ENCODE data around the gene GPC3.

The GPC3 gene

DNA sequence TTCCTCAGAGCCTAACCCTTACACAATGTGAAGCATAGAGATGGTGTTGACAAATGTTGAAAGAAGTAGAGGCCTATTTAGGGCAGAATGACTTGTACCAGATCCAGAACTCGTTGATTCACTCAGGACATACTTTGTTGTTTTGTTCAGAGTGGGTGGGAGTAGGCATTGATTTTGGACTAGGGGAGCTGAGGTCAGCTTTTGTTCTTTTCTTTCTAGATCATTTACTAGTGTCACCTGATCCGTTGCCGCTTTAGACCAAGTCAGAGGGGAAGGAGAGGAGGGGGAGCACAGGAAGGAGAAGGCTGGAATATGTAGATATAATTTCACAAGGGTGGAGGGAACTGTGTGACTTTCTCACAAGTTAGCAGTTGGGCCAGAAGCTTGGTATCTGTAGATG, 287.7 kb downstream of the GPC3 start:
- DNase-seq = no peak
- Histone ChIP-seq H3K4me3 (ENCODE audit: control insufficient read depth in 1 of 7, extremely low read depth in 1 of 7, insufficient read depth in 4 of 7, low read depth in 2 of 7, low read length in 6 of 7) (no peak overlapping the region), H3K36me3 (ENCODE audit: control insufficient read depth in 4 of 4, insufficient read depth in 4 of 4, low read length in 3 of 4) (no peaks in the 10 kb centered on the region), H3K27me3 (replicated peaks in 2 of 5; ENCODE audit: control insufficient read depth in 4 of 5, insufficient read depth in 5 of 5, low read length in 4 of 5) (peaks cover 0 to 3% (median 0%) of the 10 kb centered on the region in 5 experiments), H3K9me3 (ENCODE audit: control extremely low read depth in 1 of 5, control insufficient read depth in 4 of 5, insufficient read depth in 2 of 5, low read depth in 1 of 5, low read length in 4 of 5) (no peaks in the 10 kb centered on the region), H3K4me1 (ENCODE audit: control extremely low read depth in 1 of 4, control insufficient read depth in 4 of 4, insufficient read depth in 4 of 4, low read length in 3 of 4) (no peaks in the 10 kb centered on the region), H3K27ac (ENCODE audit: insufficient read depth in 1 of 2, low read depth in 1 of 2, low read length in 2 of 2, poor library complexity in 1 of 2, severe bottlenecking in 2 of 2) (no peak overlapping the region)
- WGBS (ENCODE audit: insufficient coverage) = 67% methylated on average over 2 of the region's 3 CpGs
- CTCF ChIA-PET = interaction anchor here (0.8 kb wide), 1 partner anchor 14 kb away, joined by 3 read pairs; no protein-coding TSS in a partner anchor
- POLR2A ChIA-PET = no interaction called here

DNA sequence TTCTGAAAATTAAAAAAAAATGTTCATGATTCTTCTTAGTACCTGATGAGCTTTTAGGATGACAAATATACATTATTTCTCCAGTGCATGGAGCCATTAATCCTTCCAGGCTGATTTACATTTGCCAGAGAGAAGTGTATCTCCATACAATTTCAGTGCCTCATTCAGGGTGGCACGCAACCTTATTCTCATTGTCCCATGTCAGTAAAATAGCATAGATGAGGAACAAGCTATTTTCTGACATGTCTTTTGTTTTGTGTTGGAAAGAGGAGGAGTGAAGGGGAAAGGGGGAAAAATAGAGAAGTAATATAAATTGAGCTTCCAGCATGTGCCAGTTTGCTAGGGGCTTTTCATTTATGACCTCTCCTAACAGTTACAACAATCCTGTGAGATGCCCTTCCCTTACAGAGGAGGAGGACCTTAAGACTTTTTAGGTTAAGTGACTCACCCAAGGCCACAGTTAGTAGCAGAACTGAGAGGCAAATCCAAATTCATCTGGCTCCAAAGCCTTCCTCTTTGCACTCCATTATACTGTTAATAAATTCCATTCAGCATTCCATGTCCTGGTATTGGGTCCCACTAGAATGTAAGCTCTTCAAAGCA, 295.3 kb downstream of the GPC3 start:
- no peak overlapping the region for H3K4me3 ChIP-seq (ENCODE audit: control insufficient read depth in 1 of 7, extremely low read depth in 1 of 7, insufficient read depth in 4 of 7, low read depth in 2 of 7, low read length in 6 of 7)
- DNase-seq = no peak
- no peaks in the 10 kb centered on the region for H3K4me1 ChIP-seq (ENCODE audit: control extremely low read depth in 1 of 4, control insufficient read depth in 4 of 4, insufficient read depth in 4 of 4, low read length in 3 of 4)
- ChIA-PET POLR2A (no interaction called here), CTCF (no interaction called here)
- no peaks in the 10 kb centered on the region for H3K36me3 ChIP-seq (ENCODE audit: control insufficient read depth in 4 of 4, insufficient read depth in 4 of 4, low read length in 3 of 4)
- H3K27ac ChIP-seq (ENCODE audit: insufficient read depth in 1 of 2, low read depth in 1 of 2, low read length in 2 of 2, poor library complexity in 1 of 2, severe bottlenecking in 2 of 2) = no peak overlapping the region
- 80% methylated on average over 1 of the region's 1 CpG for WGBS (ENCODE audit: insufficient coverage)
- peaks cover 0 to 4% (median 0%) of the 10 kb centered on the region in 5 experiments for H3K27me3 ChIP-seq (replicated peaks in 2 of 5; ENCODE audit: control insufficient read depth in 4 of 5, insufficient read depth in 5 of 5, low read length in 4 of 5)
- H3K9me3 ChIP-seq (ENCODE audit: control extremely low read depth in 1 of 5, control insufficient read depth in 4 of 5, insufficient read depth in 2 of 5, low read depth in 1 of 5, low read length in 4 of 5) = no peaks in the 10 kb centered on the region

DNA sequence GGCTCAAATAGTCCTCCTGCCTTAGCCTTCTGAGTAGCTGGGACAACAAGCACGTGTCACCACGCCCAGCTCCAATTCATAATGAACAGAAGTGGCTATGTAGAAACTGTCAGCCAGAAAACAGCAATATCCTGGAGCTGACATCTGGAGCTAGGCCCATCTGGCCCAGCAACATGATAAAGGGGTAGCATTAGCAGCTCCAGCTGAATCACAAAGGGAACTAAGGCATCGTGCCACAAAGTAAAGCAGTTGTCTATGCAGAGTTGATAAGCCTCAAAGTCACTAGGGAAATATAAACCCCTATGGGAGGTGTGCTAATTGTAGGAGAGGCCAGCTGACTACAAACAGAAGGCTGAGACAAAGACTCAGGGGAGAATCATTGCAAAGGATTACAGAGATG, 299.6 kb downstream of the GPC3 start:
- ChIA-PET POLR2A (no interaction called here), CTCF (no interaction called here)
- no peaks in the 10 kb centered on the region for H3K36me3 ChIP-seq (ENCODE audit: control insufficient read depth in 4 of 4, insufficient read depth in 4 of 4, low read length in 3 of 4)
- H3K9me3 ChIP-seq (ENCODE audit: control extremely low read depth in 1 of 5, control insufficient read depth in 4 of 5, insufficient read depth in 2 of 5, low read depth in 1 of 5, low read length in 4 of 5) = no peaks in the 10 kb centered on the region
- peaks cover 0 to 4% (median 0%) of the 10 kb centered on the region in 5 experiments for H3K27me3 ChIP-seq (replicated peaks in 2 of 5; ENCODE audit: control insufficient read depth in 4 of 5, insufficient read depth in 5 of 5, low read length in 4 of 5)
- peak in 1 of 3 donors; percentile 10 for DNase-seq
- H3K4me3 ChIP-seq (ENCODE audit: control insufficient read depth in 1 of 7, extremely low read depth in 1 of 7, insufficient read depth in 4 of 7, low read depth in 2 of 7, low read length in 6 of 7) = no peak overlapping the region
- peaks cover 0 to 11% (median 5%) of the 10 kb centered on the region in 4 experiments for H3K4me1 ChIP-seq (ENCODE audit: control extremely low read depth in 1 of 4, control insufficient read depth in 4 of 4, insufficient read depth in 4 of 4, low read length in 3 of 4)
- 74% methylated on average over 3 of the region's 3 CpGs for WGBS (ENCODE audit: insufficient coverage)
- no peak overlapping the region for H3K27ac ChIP-seq (ENCODE audit: insufficient read depth in 1 of 2, low read depth in 1 of 2, low read length in 2 of 2, poor library complexity in 1 of 2, severe bottlenecking in 2 of 2)

DNA sequence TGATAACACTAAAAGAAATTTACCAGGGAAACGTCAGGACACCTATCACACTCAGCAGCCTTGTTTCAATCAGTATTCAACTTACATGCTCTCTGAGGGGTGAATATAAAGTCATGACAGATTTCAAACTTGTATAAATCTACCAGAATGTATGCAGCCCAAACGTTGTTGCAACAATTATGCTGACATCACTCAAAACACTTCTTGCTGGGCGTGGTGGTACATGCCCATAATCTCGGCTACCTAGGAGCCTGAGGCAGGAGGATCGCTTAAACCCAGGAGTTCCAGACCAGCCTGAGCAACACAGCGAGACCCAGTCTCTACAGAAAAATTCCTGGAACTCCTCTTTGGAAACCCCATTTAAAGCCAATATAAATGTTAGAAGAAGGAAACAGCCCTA, 303.5 kb downstream of the GPC3 start:
- WGBS (ENCODE audit: insufficient coverage) = 43% methylated on average over 1 of the region's 6 CpGs
- Histone ChIP-seq H3K4me3 (ENCODE audit: control insufficient read depth in 1 of 7, extremely low read depth in 1 of 7, insufficient read depth in 4 of 7, low read depth in 2 of 7, low read length in 6 of 7) (no peak overlapping the region), H3K36me3 (ENCODE audit: control insufficient read depth in 4 of 4, insufficient read depth in 4 of 4, low read length in 3 of 4) (no peaks in the 10 kb centered on the region), H3K4me1 (ENCODE audit: control extremely low read depth in 1 of 4, control insufficient read depth in 4 of 4, insufficient read depth in 4 of 4, low read length in 3 of 4) (peaks cover 0 to 12% (median 6%) of the 10 kb centered on the region in 4 experiments), H3K27ac (ENCODE audit: insufficient read depth in 1 of 2, low read depth in 1 of 2, low read length in 2 of 2, poor library complexity in 1 of 2, severe bottlenecking in 2 of 2) (no peak overlapping the region), H3K27me3 (replicated peaks in 2 of 5; ENCODE audit: control insufficient read depth in 4 of 5, insufficient read depth in 5 of 5, low read length in 4 of 5) (peaks cover 0 to 6% (median 0%) of the 10 kb centered on the region in 5 experiments), H3K9me3 (ENCODE audit: control extremely low read depth in 1 of 5, control insufficient read depth in 4 of 5, insufficient read depth in 2 of 5, low read depth in 1 of 5, low read length in 4 of 5) (no peaks in the 10 kb centered on the region)
- CTCF ChIA-PET = no interaction called here
- DNase-seq = peak in 1 of 3 donors; percentile 7
- POLR2A ChIA-PET = no interaction called here

DNA sequence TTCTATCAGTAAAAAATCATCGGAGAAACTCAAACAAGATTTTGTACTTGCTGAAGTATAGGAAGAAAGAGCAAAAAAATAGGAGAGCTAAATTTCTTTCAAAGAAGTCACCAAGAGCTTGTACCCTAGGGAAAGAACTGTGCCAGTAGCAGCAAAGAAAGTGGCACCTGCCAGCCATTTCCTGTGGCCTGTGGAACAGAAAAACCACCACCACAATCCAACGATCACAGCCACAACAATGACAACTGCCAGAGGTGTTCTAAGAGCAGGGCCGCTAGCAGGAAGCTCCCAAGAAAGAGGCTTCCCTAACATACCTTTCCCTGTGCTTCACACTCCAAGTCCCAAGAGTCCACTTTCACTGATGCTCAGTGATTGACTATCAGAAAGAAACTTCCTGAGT, 304.0 kb downstream of the GPC3 start:
- H3K36me3 ChIP-seq (ENCODE audit: control insufficient read depth in 4 of 4, insufficient read depth in 4 of 4, low read length in 3 of 4) = no peaks in the 10 kb centered on the region
- no peak overlapping the region for H3K27ac ChIP-seq (ENCODE audit: insufficient read depth in 1 of 2, low read depth in 1 of 2, low read length in 2 of 2, poor library complexity in 1 of 2, severe bottlenecking in 2 of 2)
- peaks cover 0 to 6% (median 0%) of the 10 kb centered on the region in 5 experiments for H3K27me3 ChIP-seq (replicated peaks in 2 of 5; ENCODE audit: control insufficient read depth in 4 of 5, insufficient read depth in 5 of 5, low read length in 4 of 5)
- CTCF ChIA-PET = no interaction called here
- POLR2A ChIA-PET = no interaction called here
- no peaks in the 10 kb centered on the region for H3K9me3 ChIP-seq (ENCODE audit: control extremely low read depth in 1 of 5, control insufficient read depth in 4 of 5, insufficient read depth in 2 of 5, low read depth in 1 of 5, low read length in 4 of 5)
- H3K4me3 ChIP-seq (ENCODE audit: control insufficient read depth in 1 of 7, extremely low read depth in 1 of 7, insufficient read depth in 4 of 7, low read depth in 2 of 7, low read length in 6 of 7) = no peak overlapping the region
- WGBS (ENCODE audit: insufficient coverage) = 41% methylated on average over 2 of the region's 3 CpGs
- DNase-seq = peak in 2 of 3 donors; percentile 52 to 60
- H3K4me1 ChIP-seq (ENCODE audit: control extremely low read depth in 1 of 4, control insufficient read depth in 4 of 4, insufficient read depth in 4 of 4, low read length in 3 of 4) = peaks cover 0 to 12% (median 6%) of the 10 kb centered on the region in 4 experiments

DNA sequence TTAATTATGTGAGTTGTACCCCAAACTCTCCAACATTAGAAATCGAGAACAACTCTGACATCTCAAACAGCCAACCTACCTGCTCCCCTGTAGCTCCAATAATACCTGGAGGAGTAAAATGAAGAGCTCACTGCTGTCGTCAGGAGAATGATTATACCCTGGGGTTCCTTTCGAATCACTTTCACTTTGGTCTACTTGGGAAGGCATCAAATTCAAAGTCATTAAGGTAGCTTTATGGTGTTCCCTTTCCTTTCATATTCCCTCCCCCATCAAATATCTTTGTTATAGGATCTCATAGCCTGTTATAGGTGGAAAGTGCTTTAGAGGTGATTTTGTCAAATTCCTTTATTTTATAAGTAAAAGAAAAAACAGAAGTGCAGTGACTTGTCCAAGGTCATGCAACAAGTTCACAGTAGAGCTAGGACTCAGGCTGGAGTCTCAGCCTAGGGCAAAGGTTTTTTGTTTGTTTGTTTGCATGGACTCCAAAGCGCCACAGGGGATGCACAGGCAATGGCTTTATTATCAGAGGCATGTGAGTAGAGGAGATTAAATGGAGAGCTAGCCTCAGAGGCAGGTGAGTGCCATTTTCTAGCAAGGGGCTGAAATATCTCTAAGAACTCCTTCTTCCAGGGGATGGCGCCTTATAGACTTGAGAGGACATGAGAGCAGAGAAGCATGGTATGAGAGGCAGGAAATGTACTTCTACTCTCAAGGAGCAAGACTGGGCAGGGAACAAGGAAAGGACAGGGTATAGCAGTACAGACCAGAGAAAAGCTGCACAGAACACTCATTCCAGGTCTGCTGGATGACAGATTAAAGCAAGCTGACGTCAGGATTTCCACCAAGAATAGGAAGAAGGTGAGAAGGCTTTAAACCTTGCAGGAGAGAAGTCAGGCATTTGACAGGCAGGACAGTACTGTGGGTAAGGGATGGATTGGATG, 308.0 kb downstream of the GPC3 start:
- WGBS (ENCODE audit: insufficient coverage) = 70% methylated on average over 2 of the region's 6 CpGs
- H3K9me3 ChIP-seq (ENCODE audit: control extremely low read depth in 1 of 5, control insufficient read depth in 4 of 5, insufficient read depth in 2 of 5, low read depth in 1 of 5, low read length in 4 of 5) = no peaks in the 10 kb centered on the region
- peaks cover 0 to 12% (median 6%) of the 10 kb centered on the region in 4 experiments for H3K4me1 ChIP-seq (ENCODE audit: control extremely low read depth in 1 of 4, control insufficient read depth in 4 of 4, insufficient read depth in 4 of 4, low read length in 3 of 4)
- peaks cover 0 to 10% (median 0%) of the 10 kb centered on the region in 5 experiments for H3K27me3 ChIP-seq (replicated peaks in 2 of 5; ENCODE audit: control insufficient read depth in 4 of 5, insufficient read depth in 5 of 5, low read length in 4 of 5)
- no peaks in the 10 kb centered on the region for H3K36me3 ChIP-seq (ENCODE audit: control insufficient read depth in 4 of 4, insufficient read depth in 4 of 4, low read length in 3 of 4)
- ChIA-PET POLR2A (no interaction called here), CTCF (interaction anchor here (1.5 kb wide), 1 partner anchor 340 kb away, joined by 3 read pairs; no protein-coding TSS in a partner anchor)
- H3K4me3 ChIP-seq (ENCODE audit: control insufficient read depth in 1 of 7, extremely low read depth in 1 of 7, insufficient read depth in 4 of 7, low read depth in 2 of 7, low read length in 6 of 7) = no peak overlapping the region
- H3K27ac ChIP-seq (ENCODE audit: insufficient read depth in 1 of 2, low read depth in 1 of 2, low read length in 2 of 2, poor library complexity in 1 of 2, severe bottlenecking in 2 of 2) = no peak overlapping the region
- DNase-seq = no peak

Data from common myeloid progenitor, CD34-positive (primary cell).